WTC11 (cell line): ENCODE measurements around the gene RSPO4. TPM values are rescaled to one million over a fixed set of nuclear protein-coding genes. Genes with fewer than 3 reads are reported as not detected.

Experiments used
- ATAC-seq: fragments of 200-7000 bp; cut with Tn5 transposase; 2 replicates; pipeline ENCODE4 v1.10.0; 2021; ENCODE audit warnings: mild to moderate bottlenecking, moderate library complexity
- CTCF ChIA-PET: fragments of 300-600 bp; sonication (Branson Sonifier 250); formaldehyde crosslinking; loops from one replicate; lab custom pipeline; 2021; ENCODE audit warnings: antibody characterized with exemption; lab: Charles Lee
- POLR2A ChIA-PET: fragments of 350-600 bp; sonication (Branson Sonifier 250); formaldehyde crosslinking; loops from one replicate; lab custom pipeline; 2021; ENCODE audit warnings: antibody characterized with exemption; lab: Charles Lee
- DNase-seq: peaks from one replicate; pipeline ENCODE4 v3.0.0; 2021; ENCODE audit warnings: low spot score
- H3K27ac Mint-ChIP-seq: 2 replicates; pipeline ENCODE4 v1.8.0; 2021; ENCODE audit warnings: mixed read lengths
- H3K27me3 Mint-ChIP-seq: 2 replicates; pipeline ENCODE4 v1.8.0; 2021; ENCODE audit warnings: low read depth, mild to moderate bottlenecking, moderate library complexity, mixed read lengths
- H3K36me3 Mint-ChIP-seq: 2 replicates; pipeline ENCODE4 v1.8.0; 2021; ENCODE audit warnings: mixed read lengths
- H3K4me1 Mint-ChIP-seq: 2 replicates; pipeline ENCODE4 v1.8.0; 2022; ENCODE audit warnings: mixed read lengths
- H3K4me3 Mint-ChIP-seq: 2 replicates; pipeline ENCODE4 v1.8.0; 2021; ENCODE audit warnings: mild to moderate bottlenecking, moderate library complexity, mixed read lengths
- H3K9me3 Mint-ChIP-seq: 2 replicates; pipeline ENCODE4 v1.8.0; 2021; ENCODE audit warnings: mixed read lengths
- AR ChIP-seq: fragments of 250-450 bp; sonication (Bioruptor Pico); IDR thresholded peaks from 2 replicates; pipeline ENCODE4 v1.9.0; 2021; ENCODE audit warnings: mild to moderate bottlenecking
- ARID4B ChIP-seq: sonication (generic); formaldehyde crosslinking; IDR thresholded peaks from 2 replicates; pipeline ENCODE4 v1.8.0; 2023; ENCODE audit warnings: missing genetic modification reagents, mild to moderate bottlenecking, borderline replicate concordance
- ATF2 ChIP-seq: sonication (generic); formaldehyde crosslinking; IDR thresholded peaks from 2 replicates; pipeline ENCODE4 v1.8.1; 2022; ENCODE audit warnings: low read depth, missing genetic modification reagents, borderline replicate concordance
- ELF4 ChIP-seq: sonication (generic); formaldehyde crosslinking; IDR thresholded peaks from 2 replicates; pipeline ENCODE4 v1.8.1; 2022; ENCODE audit warnings: low read depth, mild to moderate bottlenecking, moderate library complexity, missing genetic modification reagents
- EMX1 ChIP-seq: fragments of 250-450 bp; sonication (Bioruptor Pico); IDR thresholded peaks from 2 replicates; pipeline ENCODE4 v1.8.0; 2021; ENCODE audit warnings: mild to moderate bottlenecking
- ETV6 ChIP-seq: sonication (generic); formaldehyde crosslinking; IDR thresholded peaks from 2 replicates; pipeline ENCODE4 v1.8.1; 2022; ENCODE audit warnings: mild to moderate bottlenecking, missing genetic modification reagents
- FOXP1 ChIP-seq: sonication (generic); formaldehyde crosslinking; IDR thresholded peaks from 2 replicates; pipeline ENCODE4 v1.8.0; 2022; ENCODE audit warnings: missing genetic modification reagents, mild to moderate bottlenecking, moderate library complexity, borderline replicate concordance
- HMGA2 ChIP-seq: fragments of 250-450 bp; sonication (Bioruptor Pico); IDR thresholded peaks from 2 replicates; pipeline ENCODE4 v1.4.0; 2021; ENCODE audit warnings: mild to moderate bottlenecking, moderate library complexity
- IRF1 ChIP-seq: sonication (generic); formaldehyde crosslinking; IDR thresholded peaks from 2 replicates; pipeline ENCODE4 v1.8.0; 2023; ENCODE audit warnings: missing genetic modification reagents
- IRF2 ChIP-seq: sonication (generic); formaldehyde crosslinking; IDR thresholded peaks from 2 replicates; pipeline ENCODE4 v1.8.0; 2022; ENCODE audit warnings: low read depth, missing genetic modification reagents, borderline replicate concordance
- PRRX2 ChIP-seq: fragments of 250-450 bp; sonication (Bioruptor Pico); IDR thresholded peaks from 2 replicates; pipeline ENCODE4 v1.8.0; 2021; ENCODE audit warnings: mild to moderate bottlenecking
- RORB ChIP-seq: fragments of 250-450 bp; sonication (Bioruptor Pico); IDR thresholded peaks from 2 replicates; pipeline ENCODE4 v1.9.0; 2021; ENCODE audit warnings: mild to moderate bottlenecking
- USF1 ChIP-seq: sonication (generic); formaldehyde crosslinking; IDR thresholded peaks from 2 replicates; pipeline ENCODE4 v1.8.0; 2022; ENCODE audit warnings: mild to moderate bottlenecking, missing genetic modification reagents
- ZMAT4 ChIP-seq: fragments of 250-450 bp; sonication (Bioruptor Pico); IDR thresholded peaks from 2 replicates; pipeline ENCODE4 v1.9.0; 2021; ENCODE audit warnings: mild to moderate bottlenecking
- ZNF138 ChIP-seq: sonication (generic); formaldehyde crosslinking; conservative IDR thresholded peaks from 2 replicates; pipeline ENCODE4 v1.8.1; 2022; ENCODE audit warnings: mild to moderate bottlenecking, moderate library complexity, missing genetic modification reagents
- ZNF232 ChIP-seq: sonication (generic); formaldehyde crosslinking; IDR thresholded peaks from 2 replicates; pipeline ENCODE4 v1.8.0; 2022; ENCODE audit warnings: mild to moderate bottlenecking, missing genetic modification reagents
- ZNF263 ChIP-seq: sonication (generic); formaldehyde crosslinking; IDR thresholded peaks from 2 replicates; pipeline ENCODE4 v1.8.1; 2022; ENCODE audit warnings: low read depth, mild to moderate bottlenecking, moderate library complexity, missing genetic modification reagents
- ZNF416 ChIP-seq: fragments of 250-450 bp; sonication (Bioruptor Pico); IDR thresholded peaks from 2 replicates; pipeline ENCODE4 v1.9.0; 2021; ENCODE audit warnings: mild to moderate bottlenecking, inconsistent platforms
- ZNF671 ChIP-seq: fragments of 250-450 bp; sonication (Bioruptor Pico); IDR thresholded peaks from 2 replicates; pipeline ENCODE4 v1.8.0; 2021; ENCODE audit warnings: mild to moderate bottlenecking
- total RNA-seq: library from RNA; stranded (reverse); gene quantifications from 3 replicates; pipeline ENCODE4 v1.2.3, GENCODE V29; 2021

Gene RSPO4
- total RNA-seq, 1 experiment from 2014 or later: 4.5 TPM

- no peak for TF ChIP-seq ATF2 (CRISPR knock-in tag)
These were observed 87.2 kb downstream of the RSPO4 start (continued) for GRCh38 chr20:914727-915498.

- Mint-ChIP-seq H3K36me3 (no peaks in the 10 kb centered on the region), H3K4me3 (no peak overlapping the region), H3K4me1 (peaks cover 12% of the 10 kb centered on the region), H3K27me3 (no peaks in the 10 kb centered on the region), H3K9me3 (no peaks in the 10 kb centered on the region), H3K27ac (no peak overlapping the region)
- ATAC-seq (no peak), DNase-seq (no peak)
- TF ChIP-seq ZNF671 (CRISPR knock-in tag) (no peak), ZMAT4 (CRISPR knock-in tag) (no peak), USF1 (CRISPR knock-in tag) (no peak), RORB (CRISPR knock-in tag) (no peak), ELF4 (CRISPR knock-in tag) (no peak), HMGA2 (CRISPR knock-in tag) (no peak), EMX1 (CRISPR knock-in tag) (no peak), PRRX2 (CRISPR knock-in tag) (no peak), IRF2 (no peak), FOXP1 (CRISPR knock-in tag) (no peak), IRF1 (CRISPR knock-in tag) (no peak), ZNF263 (CRISPR knock-in tag) (no peak), ATF2 (CRISPR knock-in tag) (no peak)
- POLR2A ChIA-PET: no interaction called here
- CTCF ChIA-PET: interaction anchor here (0.6 to 9.0 kb wide), 3 partner anchors 23 to 43 kb away, joined by 3 to 71 read pairs (median 19); no protein-coding TSS in a partner anchor
These were observed 88.7 kb downstream of the RSPO4 start for GRCh38 chr20:913306-913849.

- Mint-ChIP-seq H3K27me3 (no peaks in the 10 kb centered on the region), H3K9me3 (no peaks in the 10 kb centered on the region), H3K4me1 (peaks cover 11% of the 10 kb centered on the region), H3K36me3 (no peaks in the 10 kb centered on the region), H3K27ac (no peak overlapping the region), H3K4me3 (no peak overlapping the region)
- CTCF ChIA-PET: interaction anchor here (0.6 to 9.0 kb wide), 20 partner anchors 10 to 202 kb away, joined by 3 to 71 read pairs (median 4); partner anchors contain the start of gene FAM110A
- peak; percentile 76 for ATAC-seq
- POLR2A ChIA-PET: interaction anchor here (0.6 kb wide), 1 partner anchor 84 kb away, joined by 4 read pairs; no protein-coding TSS in a partner anchor
- DNase-seq: peak; percentile 58
- TF ChIP-seq ARID4B (CRISPR knock-in tag) (no peak), ZNF416 (CRISPR knock-in tag) (no peak), AR (CRISPR knock-in tag) (no peak), ZNF138 (CRISPR knock-in tag) (no peak), ZNF232 (CRISPR knock-in tag) (no peak), ETV6 (CRISPR knock-in tag) (no peak)
These were observed 90.1 kb downstream of the RSPO4 start for GRCh38 chr20:911882-912600.
